ENCODE data around the gene CFAP410. TPM values are rescaled to one million over a fixed set of nuclear protein-coding genes. Genes with fewer than 3 reads are reported as not detected.

CFAP410 gene
- total and polyA plus RNA-seq, 2 of the 4 experiments (the other 2 are of a cell fraction), result 3.8 to 10.3 TPM

GRCh38 chr21:44348861-44349260 is 9.7 kb upstream of the CFAP410 start:
- Histone ChIP-seq H2BK15ac (ENCODE audit: low read depth, low read length) (no peak overlapping the region), H2BK5ac (ENCODE audit: low read depth, low read length, poor library complexity, severe bottlenecking) (no peak overlapping the region), H3K4me2 (ENCODE audit: low read depth, low read length) (no peak overlapping the region), H2BK120ac (ENCODE audit: low read depth, low read length) (no peak overlapping the region), H3K23ac (ENCODE audit: low read depth, low read length) (no peak overlapping the region), H4K20me1 (ENCODE audit: insufficient read depth, low read length) (no peaks in the 10 kb centered on the region), H3K4me1 (ENCODE audit: control insufficient read depth, insufficient read depth, low read length) (no peaks in the 10 kb centered on the region), H2AK5ac (ENCODE audit: low read depth, low read length) (no peak overlapping the region), H2BK20ac (ENCODE audit: low read depth, low read length) (no peak overlapping the region), H3K56ac (ENCODE audit: extremely low read depth, insufficient read depth, low read length) (no peak overlapping the region), H3K9me1 (ENCODE audit: insufficient read depth, low read length) (no peaks in the 10 kb centered on the region), H3K18ac (ENCODE audit: low read depth, low read length) (no peak overlapping the region), H3K9me3 (ENCODE audit: control insufficient read depth, insufficient read depth, low read length) (peaks cover 2% of the 10 kb centered on the region; the same call in 1 of the 2 replicates), H3K4ac (ENCODE audit: low read depth, low read length) (no peak overlapping the region), H2AFZ (replicated peaks; ENCODE audit: low read length, poor library complexity) (no peak overlapping the region), H3K27me3 (ENCODE audit: control insufficient read depth, insufficient read depth, low read length) (peaks cover 64% of the 10 kb centered on the region), H3K27ac (ENCODE audit: insufficient read depth, low read length) (no peak overlapping the region), H3K9ac (ENCODE audit: low read depth, low read length) (no peak overlapping the region), H3K14ac (replicated peaks; ENCODE audit: low read depth, low read length) (no peak overlapping the region), H4K91ac (ENCODE audit: insufficient read depth, low read depth, low read length) (no peak overlapping the region), H2AK9ac (replicated peaks; ENCODE audit: low read depth, low read length, poor library complexity) (no peak overlapping the region), H3K4me3 (ENCODE audit: insufficient read depth, low read depth, low read length) (no peak overlapping the region), H4K5ac (ENCODE audit: low read depth, low read length) (no peak overlapping the region), H3K36me3 (ENCODE audit: control insufficient read depth, insufficient read depth, low read length) (no peaks in the 10 kb centered on the region), H4K8ac (ENCODE audit: low read depth in 2 of 2, low read length in 2 of 2) (no peak overlapping the region), H3K79me1 (ENCODE audit: low read depth in 1 of 2, low read length in 2 of 2) (no peaks in the 10 kb centered on the region)
- WGBS, 2 experiments (ENCODE audit: extremely low coverage in 2 of 2, insufficient read length in 1 of 2), result 93% methylated on average over 14 of the region's 19 CpGs; no CpG with 5 or more reads in 1 of the 2 experiments
- ChIA-PET CTCF (interaction anchor here (0.6 kb wide), 1 partner anchor 9 kb away, joined by 3 read pairs; no protein-coding TSS in a partner anchor), POLR2A (ENCODE audit: unreplicated experiment) (no interaction called here)
- dilution Hi-C loops (cut with HindIII; ENCODE audit: low sequenced_read_pairs, unreplicated experiment), result no loop called here
- in situ Hi-C loops (cut with MboI; ENCODE audit: low sequenced_read_pairs), result no loop called here
- DNase-seq (no peak), ATAC-seq (ENCODE audit: low read depth) (no peak)
- intact Hi-C loops (cut with micrococcal nuclease), result no loop called here
- BruUV-seq (replicated peaks), result no TSS peak
- TF ChIP-seq FOS (IDR thresholded peaks at IDR 0.05; ENCODE audit: low read depth, low read length) (no peak), ELK1 (IDR thresholded peaks at IDR 0.05; ENCODE audit: borderline replicate concordance, low read depth, low read length) (no peak), SMC3 (IDR thresholded peaks at IDR 0.05; ENCODE audit: low read depth, low read length) (no peak), USF2 (IDR thresholded peaks at IDR 0.05; ENCODE audit: low read depth, low read length) (no peak), MAFK (IDR thresholded peaks at IDR 0.05; ENCODE audit: low read depth, low read length) (no peak), MXI1 (IDR thresholded peaks at IDR 0.05; ENCODE audit: borderline replicate concordance, low read depth, low read length) (no peak), CHD1 (IDR thresholded peaks at IDR 0.05; ENCODE audit: low read depth, low read length) (no peak), RAD21 (IDR thresholded peaks at IDR 0.05; ENCODE audit: low read length) (no peak), CEBPB (IDR thresholded peaks at IDR 0.05; ENCODE audit: low read depth, low read length) (no peak), MAZ (IDR thresholded peaks at IDR 0.05; ENCODE audit: borderline replicate concordance, low read depth, low read length) (no peak), RFX5 (IDR thresholded peaks at IDR 0.05; ENCODE audit: low read depth, low read length) (no peak), NFE2L2 (IDR thresholded peaks at IDR 0.05; ENCODE audit: low read depth, low read length) (no peak), RCOR1 (IDR thresholded peaks at IDR 0.05; ENCODE audit: insufficient replicate concordance, low read length) (no peak), BHLHE40 (IDR thresholded peaks at IDR 0.05; ENCODE audit: low read depth, low read length) (no peak), CTCF (conservative IDR thresholded peaks at IDR 0.05; ENCODE audit: low read depth, low read length) (no peak), POLR2A (IDR thresholded peaks at IDR 0.05; ENCODE audit: low read depth, low read length) (no peak)
